Heart right ventricle (tissue), 16 donors: ENCODE results near the gene ITSN1. TPM values are rescaled to one million over a fixed set of nuclear protein-coding genes. Genes with fewer than 3 reads are reported as not detected.

Source experiments
- ATAC-seq, 8 donors: fragments of 200-7000 bp; cut with Tn5 transposase; one replicate each; pipeline ENCODE4 v1.9.1; 2020; ENCODE audit warnings: mild to moderate bottlenecking in 8 of 8, moderate library complexity in 8 of 8, moderate number of reproducible peaks in 1 of 8
- DNase-seq, 2 donors: peaks; one replicate each; pipeline ENCODE4 v3.0.0-alpha.2; 2020
- H3K27ac ChIP-seq, 10 donors: fragments of 200-600 bp; sonication (generic) in 2 of 10; one replicate each; pipeline versions ENCODE4 v1.5.0 to v1.8.0; 2020 to 2022; ENCODE audit warnings: mild to moderate bottlenecking in 3 of 10
- H3K27me3 ChIP-seq, 7 donors: fragments of 200-600 bp; one replicate each; pipeline ENCODE4 v1.8.0; 2021 to 2022; ENCODE audit warnings: mild to moderate bottlenecking in 2 of 7
- H3K36me3 ChIP-seq, 9 donors: fragments of 200-600 bp; sonication (generic) in 1 of 9; one replicate each; pipeline versions ENCODE4 v1.5.0 to v1.8.0; 2020 to 2022; ENCODE audit warnings: mild to moderate bottlenecking in 2 of 9
- H3K4me1 ChIP-seq, 9 donors: fragments of 200-600 bp; sonication (generic) in 1 of 9; one replicate each; pipeline versions ENCODE4 v1.5.0 to v1.8.0; 2020 to 2022; ENCODE audit warnings: mild to moderate bottlenecking in 4 of 9
- H3K4me3 ChIP-seq, 10 donors: fragments of 200-600 bp; sonication (generic) in 2 of 10; one replicate each; pipeline versions ENCODE4 v1.5.0 to v1.8.0; 2020 to 2022; ENCODE audit warnings: mild to moderate bottlenecking in 7 of 10, moderate library complexity in 2 of 10
- H3K9me3 ChIP-seq, 11 donors: fragments of 200-600 bp in 10 of 11; sonication (generic) in 2 of 11; one replicate each; pipeline versions ENCODE4 v1.5.0 to v1.8.0; 2013 to 2022; ENCODE audit warnings: mild to moderate bottlenecking in 2 of 11, control low read depth in 1 of 11, moderate library complexity in 1 of 11
- WGBS, 2 donors: extraction: QIAGEN DNeasy Blood & Tissue Kit; methylation state at CpG; one replicate each; pipeline ENCODE4 v1.1.7; 2013; ENCODE audit warnings: inconsistent platforms in 1 of 2; 5-methylcytosine and 5-hydroxymethylcytosine counted together
- intact Hi-C, 10 donors: fragments of 100-400 bp; cut with DNase I; formaldehyde crosslinking; loops; one replicate each; pipeline versions ENCODE4 v1.11.1 to v1.14.2; 2022
- polyA plus RNA-seq, 2 donors: library from polyadenylated mRNA; stranded (reverse); fragments of 200-250 nt; gene quantifications; one replicate each; pipeline ENCODE4 v1.2.3, GENCODE V29; 2013
- total RNA-seq, 10 donors: library from RNA; stranded (reverse); fragmentation: NEBNext Ultra II Directional in 3 of 10; extraction: Animal tissue kit (Norgen Biotek cat#: 25700) in 3 of 10; gene quantifications; one replicate each; pipeline versions ENCODE4 v1.2.1 to v1.2.4, GENCODE V29; 2021 to 2023
- TF ChIP-seq, protein P1 (sequence below), 9 donors: fragments of 200-600 bp; sonication (generic) in 2 of 9; IDR thresholded peaks; one replicate each; pipeline versions ENCODE4 v1.5.0 to v1.8.0; 2021 to 2022; ENCODE audit warnings: antibody characterized with exemption in 9 of 9, mild to moderate bottlenecking in 5 of 9, moderate library complexity in 1 of 9
- donor health status: Arrhythmogenic right ventricular cardiomyopathy.
- donor health status: ischemic (EF 13 %, LVEDD 7.1; RV severe dilation, severe dysfunction).
- donor health status: healthy with polysubstance abuse.
- donor health status: DM: no; HTN: yes; CAD: no.
- donor health status: DM: no; HTN: no; CAD: no.
- donor health status: ischemic (EF 25% LVEDD 6.9; RV normal size, moderate dysfunction).
- donor health status: ischemic (EF 25% LVEDD 5.7; RV mildly dilated, moderate dysfunction).
- donor health status: healthy.
- donor health status: DM: yes; HTN: yes; CAD: no.
- donor health status: Ischemic cardiomyopathy.
- donor health status: ischemic (EF 35%, LVEDD 5.7; RV mildly dilated, moderate dysfunction).
- donor health status: nonischemic (EF 11% LVEDD 7.7; RV severe dilation, severe dysfunction).
- donor health status: DM: yes; HTN: yes; CAD: no.
- donor health status: PGD.
- donor health status: ischemic (EF 29% LVEDD 5.4; RV normal size, mild dysfunction).
- donor health status: nonischemic (EF 23%, LVEDD 6.1; RV moderate dilation, normal function).

The ITSN1 gene
- total and polyA plus RNA-seq, 12 donors, result 14.6 to 47.3 (median 32.3) TPM

- Histone ChIP-seq H3K4me3 (no peak overlapping the region), H3K4me1 (peaks cover 0 to 60% (median 47%) of the 10 kb centered on the region in 9 donors), H3K27me3 (no peaks in the 10 kb centered on the region), H3K9me3 (peaks cover 0 to 9% (median 0%) of the 10 kb centered on the region in 11 donors), H3K36me3 (no peaks in the 10 kb centered on the region), H3K27ac (peak overlapping the region in 3 of 10 donors; percentile 12 to 46 (median 40))
- WGBS, 2 donors, result 100% methylated on average over 1 of the region's 1 CpG
- DNase-seq (no peak), ATAC-seq (no peak)
- TF ChIP-seq, protein P1, sequence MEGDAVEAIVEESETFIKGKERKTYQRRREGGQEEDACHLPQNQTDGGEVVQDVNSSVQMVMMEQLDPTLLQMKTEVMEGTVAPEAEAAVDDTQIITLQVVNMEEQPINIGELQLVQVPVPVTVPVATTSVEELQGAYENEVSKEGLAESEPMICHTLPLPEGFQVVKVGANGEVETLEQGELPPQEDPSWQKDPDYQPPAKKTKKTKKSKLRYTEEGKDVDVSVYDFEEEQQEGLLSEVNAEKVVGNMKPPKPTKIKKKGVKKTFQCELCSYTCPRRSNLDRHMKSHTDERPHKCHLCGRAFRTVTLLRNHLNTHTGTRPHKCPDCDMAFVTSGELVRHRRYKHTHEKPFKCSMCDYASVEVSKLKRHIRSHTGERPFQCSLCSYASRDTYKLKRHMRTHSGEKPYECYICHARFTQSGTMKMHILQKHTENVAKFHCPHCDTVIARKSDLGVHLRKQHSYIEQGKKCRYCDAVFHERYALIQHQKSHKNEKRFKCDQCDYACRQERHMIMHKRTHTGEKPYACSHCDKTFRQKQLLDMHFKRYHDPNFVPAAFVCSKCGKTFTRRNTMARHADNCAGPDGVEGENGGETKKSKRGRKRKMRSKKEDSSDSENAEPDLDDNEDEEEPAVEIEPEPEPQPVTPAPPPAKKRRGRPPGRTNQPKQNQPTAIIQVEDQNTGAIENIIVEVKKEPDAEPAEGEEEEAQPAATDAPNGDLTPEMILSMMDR (IDR thresholded peaks at IDR 0.05), result no peak
- intact Hi-C loops, result no loop called here
These were observed 17.3 kb downstream of the ITSN1 start for GRCh38 chr21:33659568-33659949.

DNA sequence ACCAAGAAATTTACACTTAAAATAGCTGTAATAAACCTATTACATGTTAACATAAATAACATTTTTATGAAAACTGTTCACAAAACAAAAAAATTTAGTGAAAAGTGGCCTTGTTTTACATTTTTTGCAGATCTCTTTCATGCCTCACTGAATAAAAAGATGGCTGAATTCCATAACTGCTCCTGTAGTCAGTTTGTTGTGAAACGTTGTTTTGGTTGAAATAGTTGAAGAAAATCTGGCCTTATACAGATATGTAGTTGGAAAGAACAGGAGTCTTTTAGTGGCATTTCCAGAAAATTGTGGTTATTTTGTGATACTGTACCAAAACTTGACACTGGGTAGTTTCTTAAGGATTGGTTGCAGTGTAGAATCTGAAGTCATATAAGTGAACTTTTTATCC is 18.1 kb downstream of the ITSN1 start:
- TF ChIP-seq, protein P1 (IDR thresholded peaks at IDR 0.05), result no peak
- peaks cover 0 to 9% (median 0%) of the 10 kb centered on the region in 11 donors for H3K9me3 ChIP-seq
- intact Hi-C loops, result loop anchor here in 1 of 10 donors (5.0 kb wide), 1 partner anchor 37 kb away; no protein-coding TSS in a partner anchor
- peak overlapping the region in 3 of 10 donors; percentile 23 to 46 (median 40) for H3K27ac ChIP-seq
- no peak for ATAC-seq
- 53 to 66% methylated on average over 1 of the region's 1 CpG for WGBS, 2 donors
- peaks cover 0 to 53% (median 43%) of the 10 kb centered on the region in 9 donors for H3K4me1 ChIP-seq
- no peak overlapping the region for H3K4me3 ChIP-seq
- no peaks in the 10 kb centered on the region for H3K27me3 ChIP-seq
- no peak for DNase-seq
- no peaks in the 10 kb centered on the region for H3K36me3 ChIP-seq

DNA sequence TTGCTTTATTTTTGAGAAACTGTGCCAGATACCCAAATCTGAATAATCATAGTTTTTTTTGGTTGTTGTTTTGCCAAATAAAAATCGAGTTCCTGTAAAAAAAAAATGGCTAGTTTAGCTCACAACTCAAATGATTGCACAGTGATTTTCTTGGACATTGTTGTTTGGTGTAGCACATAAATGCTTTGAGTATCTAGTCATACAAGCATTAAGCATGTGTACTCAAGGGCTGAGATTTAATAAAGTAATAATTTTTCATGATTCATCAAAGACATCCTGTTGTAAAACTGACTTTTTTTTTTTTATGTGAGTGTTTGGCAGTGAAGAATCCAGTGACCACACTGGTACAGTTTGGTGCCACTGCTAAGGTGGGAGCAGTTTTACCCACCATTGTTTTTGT is 18.8 kb downstream of the ITSN1 start:
- Histone ChIP-seq H3K27me3 (no peaks in the 10 kb centered on the region), H3K4me3 (no peak overlapping the region), H3K4me1 (peaks cover 0 to 49% (median 36%) of the 10 kb centered on the region in 9 donors), H3K27ac (no peak overlapping the region), H3K9me3 (peaks cover 0 to 9% (median 0%) of the 10 kb centered on the region in 11 donors), H3K36me3 (no peaks in the 10 kb centered on the region)
- no peak for DNase-seq
- intact Hi-C loops, result loop anchor here in 1 of 10 donors (5.0 kb wide), 1 partner anchor 36 kb away; no protein-coding TSS in a partner anchor
- ATAC-seq, result no peak
- TF ChIP-seq, protein P1 (IDR thresholded peaks at IDR 0.05), result no peak
- WGBS, 2 donors, result 85 to 98% methylated on average over 1 of the region's 1 CpG

GRCh38 chr21:33662046-33662445 is 19.7 kb downstream of the ITSN1 start:
- no peak for DNase-seq
- 85 to 88% methylated on average over 3 of the region's 3 CpGs for WGBS, 2 donors
- TF ChIP-seq, protein P1 (IDR thresholded peaks at IDR 0.05), result no peak
- no peak overlapping the region for H3K4me3 ChIP-seq
- ATAC-seq, result no peak
- peaks cover 0 to 9% (median 0%) of the 10 kb centered on the region in 11 donors for H3K9me3 ChIP-seq
- intact Hi-C loops, result loop anchor here in 1 of 10 donors (5.0 kb wide), 1 partner anchor 35 kb away; no protein-coding TSS in a partner anchor
- H3K27me3 ChIP-seq, result no peaks in the 10 kb centered on the region
- no peak overlapping the region for H3K27ac ChIP-seq
- H3K4me1 ChIP-seq, result peaks cover 0 to 42% (median 27%) of the 10 kb centered on the region in 9 donors
- H3K36me3 ChIP-seq, result no peaks in the 10 kb centered on the region
